Hematopoietic multipotent progenitor cell treated with erythropoietin and hydrocortisone succinate and interleukin-3 and kit ligand, for 15 days (in vitro differentiated cells): ENCODE data around the gene NR1D1.
"Not testable (repeated sequence)": the region's sequence is repeated elsewhere in the genome, so short reads cannot be mapped to it uniquely, and the experiment has no call there.

ENCODE experiments used
- DNase-seq: peaks from one replicate; pipeline ENCODE4 v3.0.0-alpha.2; 2015; ENCODE audit warnings: low spot score

Gene NR1D1

GRCh38 chr17:40100419-40100668, at the start of gene NR1D1:
NR1D1 (minus strand) TSS chr17:40100589; CDS start chr17:40100094, 495 bp downstream.
- no peak for DNase-seq

DNA sequence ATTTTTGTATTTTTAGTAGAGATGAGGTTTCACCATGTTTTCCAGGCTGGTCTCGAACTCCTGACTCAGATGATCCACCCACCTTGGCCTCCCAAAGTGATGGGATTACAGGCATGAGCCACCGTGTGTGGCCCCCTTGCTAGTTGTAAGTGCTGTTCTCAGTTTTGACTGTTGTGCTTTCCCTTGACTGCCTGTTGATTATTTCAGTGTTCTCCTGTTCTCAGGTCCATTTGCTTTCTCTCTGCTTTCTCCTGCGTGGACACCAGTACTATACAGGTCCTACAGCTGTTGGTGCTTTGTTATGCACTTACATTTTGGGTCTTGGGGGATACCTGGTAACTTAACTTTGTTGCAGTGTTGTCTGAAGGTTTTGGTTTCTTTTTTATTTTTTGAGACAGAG, 48.1 kb upstream of the NR1D1 start:
- DNase-seq = no peak

DNA sequence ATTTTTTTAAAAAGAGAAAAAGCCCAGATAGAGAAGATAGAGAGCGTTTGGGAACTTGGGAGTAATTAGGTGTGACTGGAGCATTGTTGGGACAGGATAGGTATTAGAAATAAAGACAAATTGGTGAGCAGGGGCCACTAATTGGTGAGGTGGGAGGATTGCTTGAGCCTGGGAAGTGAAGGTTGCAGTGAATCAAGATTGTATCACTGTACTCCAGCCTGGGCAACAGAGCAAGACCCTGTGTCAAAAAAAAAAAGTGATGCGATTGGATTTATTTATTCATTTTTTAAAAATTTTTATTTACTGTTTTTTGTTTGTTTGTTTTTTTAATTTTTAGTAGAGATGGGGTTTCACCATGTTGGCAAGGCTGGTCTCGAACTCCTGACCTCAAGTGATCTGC, 45.1 kb upstream of the NR1D1 start:
- no peak for DNase-seq

- DNase-seq = not testable (repeated sequence)
Observed at GRCh38 chr17:40143166-40143565, 42.8 kb upstream of the NR1D1 start.

DNA sequence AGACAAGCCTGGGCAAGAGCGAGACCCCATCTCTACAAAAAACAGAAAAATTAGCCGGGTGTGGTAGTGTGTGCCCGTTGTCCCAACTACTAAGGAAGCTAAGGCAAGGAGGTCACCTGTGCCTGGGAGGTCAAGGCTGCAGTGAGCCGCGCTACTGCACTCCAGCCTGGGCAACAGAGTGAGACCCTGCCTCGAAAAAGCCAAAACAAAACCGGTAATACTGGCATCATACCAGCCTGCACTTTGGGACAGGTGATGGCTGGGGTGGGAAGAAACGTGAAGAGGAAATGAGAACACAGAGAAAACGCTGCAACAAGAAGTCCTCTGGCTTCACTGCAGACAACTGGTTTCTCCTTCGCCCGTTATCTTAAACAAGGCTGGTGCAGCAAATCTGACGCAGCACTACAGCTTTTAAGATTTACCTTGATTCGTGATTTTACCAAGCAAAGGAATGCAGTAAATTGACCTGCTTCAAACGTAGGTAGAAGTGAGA, 39.2 kb upstream of the NR1D1 start:
- no peak for DNase-seq

GRCh38 chr17:40135817-40136216, 35.4 kb upstream of the NR1D1 start:
- DNase-seq = no peak

DNA sequence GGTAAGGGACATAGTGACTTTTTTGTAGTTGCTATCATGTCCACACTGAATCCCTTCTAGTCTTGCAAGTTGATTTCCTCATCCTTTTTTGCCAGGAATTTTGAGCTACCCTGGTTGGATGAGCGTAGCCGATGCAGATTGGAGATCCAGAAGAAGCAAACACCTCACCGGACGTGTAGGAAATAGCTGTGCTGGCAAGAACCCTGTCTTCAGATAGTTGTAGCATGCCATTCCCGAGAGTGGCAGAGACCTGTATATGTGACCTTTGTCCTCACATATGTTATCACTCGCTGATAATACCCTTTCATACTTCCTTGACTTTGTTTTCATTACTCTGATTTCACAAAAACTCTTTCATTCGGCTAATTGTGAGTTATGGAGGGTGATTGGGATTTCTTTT, 33.8 kb upstream of the NR1D1 start:
- no peak for DNase-seq

DNA sequence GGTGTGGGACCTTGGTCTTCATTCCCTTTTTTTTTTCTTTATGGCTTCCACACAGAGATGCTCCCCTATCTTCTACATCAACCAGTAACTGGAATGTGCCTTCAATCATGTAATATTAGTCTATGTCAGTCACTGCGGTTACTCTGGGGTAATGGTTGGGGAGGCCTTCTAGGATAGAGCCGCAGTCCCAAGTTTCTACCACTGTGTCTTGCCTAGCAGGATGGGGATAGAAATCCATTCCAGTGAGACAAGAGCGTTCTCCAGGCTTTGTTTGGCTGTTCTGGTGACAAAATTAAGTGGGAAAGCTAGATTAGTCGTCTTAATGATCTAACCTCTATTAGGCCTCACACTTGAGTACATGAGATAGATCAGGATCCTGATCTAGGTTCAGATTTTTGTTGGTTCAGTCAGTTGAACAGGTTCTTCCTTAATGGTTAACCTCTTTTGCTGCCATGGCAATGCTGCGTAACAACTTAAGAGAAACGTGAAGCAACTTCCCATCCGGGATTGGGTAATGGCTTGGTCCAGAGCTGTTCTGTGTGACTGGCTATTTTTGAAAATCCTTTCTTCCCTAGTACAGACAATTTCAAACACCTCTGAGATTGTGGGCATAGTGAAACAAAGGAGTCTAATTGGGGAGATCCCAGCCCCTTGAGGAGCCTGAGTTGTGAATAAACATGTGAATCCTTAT, 30.1 kb upstream of the NR1D1 start:
- DNase-seq = no peak

- no peak for DNase-seq
Observed at GRCh38 chr17:40129498-40129897, 29.1 kb upstream of the NR1D1 start.

DNA sequence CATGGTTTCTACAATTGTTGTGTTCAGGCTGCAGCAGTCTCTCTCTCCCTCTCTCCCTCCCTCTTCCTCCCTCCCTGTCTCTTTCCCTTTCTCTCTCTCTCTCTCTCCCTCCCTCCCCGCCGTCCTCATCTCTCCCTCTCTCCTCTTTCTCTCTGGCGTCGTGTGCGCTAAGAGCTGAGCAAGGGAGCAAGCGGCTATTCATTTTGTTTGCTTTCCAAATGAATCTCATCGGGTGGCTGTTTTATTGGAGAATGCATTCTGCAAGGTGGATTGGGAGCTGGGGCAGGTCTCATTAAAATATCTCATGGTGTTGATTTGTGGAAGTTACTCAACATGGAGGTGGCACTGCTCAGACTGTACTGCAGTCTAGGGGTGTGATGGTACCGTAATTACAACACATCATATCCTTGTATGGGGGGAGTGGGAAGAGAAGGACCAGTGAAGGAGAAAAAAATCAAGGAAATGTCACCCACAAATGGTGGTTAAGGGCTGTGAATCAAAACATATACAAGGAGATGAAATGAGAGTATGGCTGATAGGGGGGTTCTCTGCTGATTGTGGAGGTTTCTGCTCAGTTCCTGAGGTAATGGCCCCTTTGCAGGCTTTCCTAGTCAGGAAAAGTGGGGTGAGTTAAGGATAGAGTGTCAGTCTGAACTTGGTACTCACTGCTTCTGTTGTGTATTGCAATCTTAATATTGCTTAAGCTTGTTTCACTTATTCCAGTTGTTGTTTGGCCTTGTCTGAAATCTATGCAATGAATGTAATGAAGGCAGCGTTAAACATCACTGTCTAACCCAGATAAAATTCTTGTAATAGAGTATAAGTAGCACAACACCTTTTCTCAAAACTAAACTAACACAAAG, 24.1 kb upstream of the NR1D1 start:
- no peak for DNase-seq

DNA sequence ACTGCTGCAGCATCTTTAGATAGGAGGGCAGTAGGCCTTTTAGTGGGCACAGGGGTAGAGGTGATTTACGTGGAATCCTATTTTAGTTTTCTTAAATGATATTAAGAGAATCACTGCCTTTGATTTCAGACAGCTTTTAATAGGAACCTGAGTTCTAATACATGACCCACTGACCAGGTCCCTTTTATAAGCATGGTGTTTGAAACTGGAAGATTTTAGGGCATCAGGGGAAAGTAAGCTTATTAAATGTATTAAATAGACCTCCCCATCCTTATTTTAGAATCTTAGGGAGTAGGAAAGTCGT, 23.4 kb upstream of the NR1D1 start:
- no peak for DNase-seq

- no peak for DNase-seq
Observed at GRCh38 chr17:40122999-40123810, 22.8 kb upstream of the NR1D1 start.

DNA sequence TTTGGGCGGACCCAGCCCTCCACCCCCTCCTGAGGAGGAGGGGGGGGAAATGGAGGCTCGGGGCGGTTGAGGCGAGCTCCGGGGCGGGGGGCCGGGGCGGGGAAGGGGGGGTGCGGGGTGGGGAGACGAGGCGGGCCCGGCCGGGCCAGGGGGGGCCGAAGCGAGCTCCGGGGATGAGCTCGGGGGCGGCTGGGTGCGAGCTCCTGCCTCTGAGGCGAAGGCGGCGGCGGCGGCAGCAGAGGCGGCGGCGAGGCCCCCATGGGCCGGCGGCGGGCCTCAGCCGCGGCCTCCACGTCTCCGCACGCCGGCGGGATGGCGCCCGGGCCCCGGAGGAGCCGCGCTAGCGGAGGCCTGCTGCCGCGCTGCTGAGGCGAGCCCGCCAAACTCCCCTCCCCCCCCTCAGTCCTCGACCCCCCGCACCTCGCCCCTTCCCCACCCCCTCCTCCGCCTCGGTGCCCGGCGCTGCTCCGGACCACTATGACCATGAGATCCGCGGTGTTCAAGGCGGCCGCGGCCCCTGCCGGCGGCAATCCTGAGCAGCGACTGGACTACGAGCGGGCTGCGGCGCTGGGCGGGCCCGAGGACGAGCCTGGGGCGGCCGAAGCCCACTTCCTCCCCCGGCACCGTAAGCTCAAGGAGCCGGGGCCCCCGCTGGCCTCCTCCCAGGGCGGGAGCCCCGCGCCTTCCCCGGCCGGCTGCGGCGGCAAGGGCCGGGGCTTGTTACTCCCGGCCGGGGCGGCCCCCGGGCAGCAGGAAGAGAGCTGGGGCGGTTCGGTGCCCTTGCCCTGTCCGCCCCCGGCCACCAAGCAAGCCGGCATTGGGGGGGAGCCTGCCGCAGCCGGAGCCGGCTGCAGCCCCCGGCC, 22.0 kb upstream of the NR1D1 start:
- peak; percentile 43 for DNase-seq

- DNase-seq = peak; percentile 79
Observed at GRCh38 chr17:40121181-40122135, 21.1 kb upstream of the NR1D1 start, which contains the start of gene MSL1. MSL1 (plus strand) TSS chr17:40121971; CDS start chr17:40122613, 642 bp downstream.

GRCh38 chr17:40115101-40115436, 14.7 kb upstream of the NR1D1 start:
- no peak for DNase-seq

DNA sequence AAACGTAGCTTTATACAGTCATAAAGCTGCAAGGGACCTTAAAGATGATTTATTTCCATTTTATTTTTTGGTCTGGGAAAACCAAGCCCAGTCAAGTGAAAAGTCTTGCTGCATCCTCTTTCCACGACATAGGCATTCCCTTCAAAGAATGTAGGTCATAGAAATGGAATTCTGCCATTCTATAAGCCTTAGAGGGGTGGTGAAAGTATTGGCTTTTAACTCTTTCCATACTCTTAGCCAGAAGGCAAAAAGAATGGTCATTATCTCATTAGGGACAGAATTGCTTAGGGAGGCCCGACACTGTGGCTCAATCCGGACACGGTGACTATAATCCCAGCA, 13.5 kb upstream of the NR1D1 start:
- DNase-seq = no peak

GRCh38 chr17:40113110-40113906, 12.9 kb upstream of the NR1D1 start:
- peak; percentile 88 for DNase-seq

DNA sequence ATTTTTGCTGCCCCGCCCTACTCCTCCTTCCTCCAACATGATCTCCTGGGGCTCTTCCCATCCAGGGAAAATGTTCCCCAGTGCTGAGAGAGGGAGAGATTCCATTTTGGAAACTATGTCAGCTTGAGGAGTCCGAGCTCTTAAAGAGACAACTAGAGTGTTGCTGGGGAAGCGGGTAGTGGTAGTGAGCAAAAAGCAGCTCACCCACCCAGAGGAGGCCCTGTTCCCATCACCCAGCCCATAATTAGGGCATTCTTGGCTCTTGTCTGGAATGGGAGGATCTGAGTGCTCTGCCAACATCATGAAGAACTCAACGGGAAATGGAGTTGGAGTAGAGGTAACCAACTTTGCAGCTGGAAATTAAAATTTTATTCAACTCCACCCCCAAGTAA, 12.3 kb upstream of the NR1D1 start:
- no peak for DNase-seq

- no peak for DNase-seq
Observed at GRCh38 chr17:40112191-40112711, 11.9 kb upstream of the NR1D1 start.
